ENCODE results near the gene LRBA.

LRBA gene

DNA sequence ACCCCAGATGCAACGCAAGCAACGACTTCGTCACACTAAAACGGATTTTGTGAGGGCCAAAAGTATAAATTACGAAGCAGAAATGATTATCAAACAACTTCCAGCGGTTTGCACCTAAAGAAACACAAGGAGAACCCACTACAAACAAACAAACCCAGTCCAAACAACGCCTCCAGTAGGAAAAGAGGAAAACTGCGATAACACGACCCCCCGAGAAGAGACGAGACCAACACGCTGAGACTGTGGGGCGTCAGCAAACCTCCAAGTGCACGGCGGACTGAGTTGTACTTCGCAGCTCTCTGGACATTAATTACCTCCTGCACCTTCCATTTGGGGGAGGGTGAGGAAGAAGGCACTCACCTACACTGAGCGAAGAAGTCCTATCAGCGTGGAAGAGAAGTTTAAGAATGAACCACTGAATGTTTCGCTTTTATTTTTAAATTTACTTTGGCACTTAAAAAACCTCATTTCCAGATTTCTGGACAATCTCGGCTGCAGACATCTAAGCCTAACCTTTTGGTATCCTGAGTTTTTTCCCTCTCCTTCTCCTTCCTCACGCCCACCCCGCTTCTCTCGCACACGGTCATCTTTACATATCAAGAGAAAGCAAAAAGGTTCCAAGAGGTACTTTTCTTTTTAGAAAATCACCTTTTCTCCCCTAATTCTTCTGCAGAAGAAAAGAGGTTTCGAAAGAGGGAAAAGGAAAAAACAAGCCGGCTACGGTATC, 432.8 kb downstream of the LRBA start, which contains the start of gene MAB21L2:
Gene MAB21L2, plus strand, starts transcription at position 6 of the 727 bp plus-strand sequence. CDS start 879 bp downstream, outside the sequence.
- H3K4me3 ChIP-seq (ENCODE audit: low read length) = peak within 1 kb of the TSS; percentile 55

DNA sequence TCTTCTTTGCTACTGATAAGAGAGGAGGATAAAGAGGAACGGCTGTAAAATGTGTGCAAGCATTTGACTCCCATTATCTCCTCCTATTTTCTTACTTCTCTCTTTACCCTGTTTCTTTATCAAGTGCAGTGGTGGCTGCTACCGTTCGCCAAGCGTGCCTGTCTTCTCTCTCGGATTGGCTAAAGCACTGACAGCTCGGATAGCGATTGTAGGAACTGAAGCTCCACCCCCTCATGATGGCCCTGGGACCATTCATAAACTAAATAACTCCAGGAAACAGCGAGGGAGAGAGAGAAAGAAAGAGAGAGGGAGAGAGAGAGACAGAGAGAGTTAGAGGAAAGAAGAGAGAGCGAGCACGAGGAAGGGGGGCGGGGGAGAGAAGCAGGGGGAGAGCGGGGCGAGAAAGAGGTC, 433.4 kb downstream of the LRBA start:
- DNase-seq (ENCODE audit: low read depth) = no peak
- no peak overlapping the region for H3K4me3 ChIP-seq (ENCODE audit: low read length)
- TF ChIP-seq, protein P1, sequence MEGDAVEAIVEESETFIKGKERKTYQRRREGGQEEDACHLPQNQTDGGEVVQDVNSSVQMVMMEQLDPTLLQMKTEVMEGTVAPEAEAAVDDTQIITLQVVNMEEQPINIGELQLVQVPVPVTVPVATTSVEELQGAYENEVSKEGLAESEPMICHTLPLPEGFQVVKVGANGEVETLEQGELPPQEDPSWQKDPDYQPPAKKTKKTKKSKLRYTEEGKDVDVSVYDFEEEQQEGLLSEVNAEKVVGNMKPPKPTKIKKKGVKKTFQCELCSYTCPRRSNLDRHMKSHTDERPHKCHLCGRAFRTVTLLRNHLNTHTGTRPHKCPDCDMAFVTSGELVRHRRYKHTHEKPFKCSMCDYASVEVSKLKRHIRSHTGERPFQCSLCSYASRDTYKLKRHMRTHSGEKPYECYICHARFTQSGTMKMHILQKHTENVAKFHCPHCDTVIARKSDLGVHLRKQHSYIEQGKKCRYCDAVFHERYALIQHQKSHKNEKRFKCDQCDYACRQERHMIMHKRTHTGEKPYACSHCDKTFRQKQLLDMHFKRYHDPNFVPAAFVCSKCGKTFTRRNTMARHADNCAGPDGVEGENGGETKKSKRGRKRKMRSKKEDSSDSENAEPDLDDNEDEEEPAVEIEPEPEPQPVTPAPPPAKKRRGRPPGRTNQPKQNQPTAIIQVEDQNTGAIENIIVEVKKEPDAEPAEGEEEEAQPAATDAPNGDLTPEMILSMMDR (conservative IDR thresholded peaks at IDR 0.05; ENCODE audit: low read length) = no peak

More for the DNA sequence above, 432.8 kb downstream of the LRBA start, which contains the start of gene MAB21L2:
- no peak for DNase-seq (ENCODE audit: low read depth)
- TF ChIP-seq, protein P1 (conservative IDR thresholded peaks at IDR 0.05; ENCODE audit: low read length) = no peak

DNA sequence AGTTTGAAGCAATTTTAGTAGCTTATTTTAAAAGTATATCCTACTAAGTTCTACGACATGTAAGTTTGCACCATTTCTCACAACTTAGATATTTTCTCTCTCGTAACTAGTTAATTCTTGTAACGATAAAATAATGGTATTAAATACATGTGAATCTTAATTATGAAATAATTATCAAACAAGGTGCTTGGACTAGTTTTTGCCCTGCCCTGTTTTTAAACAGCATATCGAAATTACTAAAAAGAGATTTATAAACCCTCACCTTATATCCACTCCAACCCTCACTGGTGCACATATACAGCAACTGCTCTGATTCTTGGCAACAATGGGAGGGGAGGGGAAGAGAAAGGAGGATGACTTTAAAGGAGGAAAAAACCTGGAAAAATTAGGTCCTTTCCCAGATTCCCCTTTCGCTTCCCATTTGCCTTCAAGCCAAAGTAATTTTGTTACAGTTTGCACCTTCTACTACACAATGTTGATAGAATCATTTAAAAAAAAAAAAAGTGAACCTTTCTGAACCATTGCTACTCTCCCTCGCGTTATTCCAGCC, 434.0 kb downstream of the LRBA start:
- DNase-seq (ENCODE audit: low read depth) = no peak
- TF ChIP-seq, protein P1 (conservative IDR thresholded peaks at IDR 0.05; ENCODE audit: low read length) = no peak
- H3K4me3 ChIP-seq (ENCODE audit: low read length) = no peak overlapping the region

DNA sequence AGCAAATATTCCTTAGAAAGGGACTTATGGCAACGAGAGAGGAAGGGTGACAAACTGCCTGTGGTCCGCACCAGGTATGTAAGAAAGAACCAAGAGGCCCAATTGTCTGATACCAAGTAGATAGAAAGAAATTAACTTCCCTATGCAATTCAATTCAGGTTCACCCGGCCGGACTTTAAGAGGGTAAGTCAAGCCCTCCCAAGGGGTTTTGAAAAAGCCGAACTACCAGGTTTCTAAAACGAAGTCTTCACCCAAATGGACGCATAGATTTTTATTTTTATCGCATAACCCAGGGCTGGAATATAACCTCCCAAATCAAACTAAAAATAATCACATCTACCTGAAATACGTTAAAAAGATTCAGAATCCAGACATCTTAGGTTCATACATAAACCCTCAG, 434.8 kb downstream of the LRBA start:
- no peak overlapping the region; the same call in 1 of the 2 replicates for H3K4me3 ChIP-seq (ENCODE audit: low read length)
- TF ChIP-seq, protein P1 (conservative IDR thresholded peaks at IDR 0.05; ENCODE audit: low read length) = no peak
- no peak for DNase-seq (ENCODE audit: low read depth)

DNA sequence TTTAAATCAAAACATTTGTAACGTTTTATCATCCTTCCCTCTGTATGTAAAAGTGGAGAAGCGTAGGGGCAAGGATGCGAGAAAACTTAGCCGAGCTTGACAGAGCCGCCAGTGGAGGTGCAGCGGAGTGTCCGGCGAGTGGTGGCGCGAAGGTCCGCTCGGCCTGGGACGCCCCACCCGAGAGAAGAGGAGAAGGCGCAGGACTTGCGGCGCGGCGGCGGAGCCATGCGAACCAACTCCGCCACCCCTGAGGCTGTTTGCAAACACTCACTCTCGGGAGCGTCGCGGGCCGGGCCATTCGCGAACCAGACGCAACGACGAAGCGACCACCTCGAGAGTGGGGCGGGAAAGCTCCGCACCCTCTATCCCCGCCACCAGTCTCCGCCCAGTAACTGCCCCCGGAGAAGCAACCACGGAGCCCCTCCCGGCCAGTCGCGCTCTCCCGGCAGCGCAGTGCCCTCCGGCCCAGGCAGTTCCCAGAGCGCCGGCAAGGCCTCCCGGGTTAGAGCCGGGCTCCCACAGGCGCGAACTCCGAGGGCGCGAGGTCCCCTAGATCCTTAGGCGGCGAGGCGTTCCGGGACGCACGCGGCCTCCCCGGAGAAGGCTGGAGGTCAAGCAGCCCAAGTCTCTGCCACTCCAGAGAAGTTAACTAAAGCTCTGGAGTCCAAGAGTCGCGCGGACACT, 435.4 kb downstream of the LRBA start:
- H3K4me3 ChIP-seq (ENCODE audit: low read length) = peak overlapping the region; percentile 55
- peak; percentile 34 for DNase-seq (ENCODE audit: low read depth)
- TF ChIP-seq, protein P1 (conservative IDR thresholded peaks at IDR 0.05; ENCODE audit: low read length) = no peak

DNA sequence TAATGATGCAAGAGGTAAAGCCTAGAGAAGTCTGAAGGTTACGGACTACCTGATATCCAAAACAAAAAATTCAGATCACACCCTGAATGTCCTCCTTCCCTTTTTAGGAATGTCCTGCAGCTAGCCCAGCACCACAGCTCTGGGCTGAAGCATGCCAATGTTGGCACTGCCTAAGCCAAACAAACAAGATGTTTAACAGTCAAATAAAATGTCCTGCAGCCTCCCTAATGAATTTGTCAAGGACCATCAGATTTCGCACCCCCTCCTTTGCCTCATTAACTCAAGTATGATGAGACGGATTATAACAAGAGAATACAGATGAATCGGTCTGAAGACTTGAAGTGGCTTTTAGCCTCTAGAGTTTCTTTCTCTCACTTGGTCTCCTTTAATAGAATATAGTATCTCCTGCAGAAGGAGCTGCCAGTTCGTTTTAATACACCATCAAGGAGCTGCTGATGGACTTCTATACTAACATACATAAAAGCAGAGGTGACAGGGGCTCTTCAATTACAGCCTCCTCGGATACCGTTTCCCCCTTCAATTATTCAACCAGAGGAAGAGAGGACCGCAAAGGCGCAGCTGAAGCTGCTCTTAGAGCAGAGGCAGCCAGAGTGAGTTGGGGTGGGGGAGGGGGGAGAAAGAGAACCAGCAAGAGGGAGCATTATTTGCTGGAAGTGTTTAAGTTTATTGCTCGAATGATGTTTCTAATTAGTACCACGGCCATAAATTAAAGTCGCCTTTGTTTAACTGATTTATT, 436.2 kb downstream of the LRBA start:
- peak overlapping the region; percentile 55 for H3K4me3 ChIP-seq (ENCODE audit: low read length)
- no peak for DNase-seq (ENCODE audit: low read depth)
- TF ChIP-seq, protein P1 (conservative IDR thresholded peaks at IDR 0.05; ENCODE audit: low read length) = no peak
